SK-N-SH (cell line): Measurements from ENCODE around the gene PRPF6. TPM values are rescaled to one million over a fixed set of nuclear protein-coding genes. Genes with fewer than 3 reads are reported as not detected.

ENCODE experiments used
- CTCF ChIA-PET: fragments of 300-600, 350-600 bp; formaldehyde crosslinking; extraction: SDS; loops from one replicate; lab custom pipeline; 2021; lab: Yijun Ruan, JAX
- POLR2A ChIA-PET: fragments of 350-600 bp; sonication (Branson Sonifier 250); formaldehyde crosslinking; extraction: SDS; loops from one replicate; lab custom pipeline; 2020; ENCODE audit warnings: antibody characterized with exemption, inconsistent platforms; lab: Yijun Ruan, JAX
- DNase-seq: peaks from one replicate; pipeline ENCODE4 v3.0.0; 2012
- H2AFZ ChIP-seq: fragments of 200-600 bp; sonication (generic); 2 replicates; pipeline ENCODE4 v1.8.1; 2016; ENCODE audit warnings: antibody characterized with exemption, mild to moderate bottlenecking, low read depth
- H3F3A ChIP-seq: fragments of 200-600 bp; sonication (generic); replicated peaks from 2 replicates; pipeline ENCODE3; 2016; ENCODE audit warnings: antibody characterized with exemption, mild to moderate bottlenecking; ENCODE audit not compliant: insufficient read depth
- H3K27ac ChIP-seq, 2 experiments: fragments of 200-500 bp in 1 of 2; fragments of 200-600 bp in 1 of 2; sonication (Bioruptor generic) in 1 of 2; sonication (generic), shearing (Covaris generic) in 1 of 2; 2 replicates each; pipeline versions ENCODE4 v1.5.1 to v1.6.1; 2014 to 2016; ENCODE audit warnings: low read depth in 2 of 2, inconsistent platforms in 1 of 2, low read length in 1 of 2, mild to moderate bottlenecking in 1 of 2, mixed read lengths in 1 of 2
- H3K27me3 ChIP-seq: fragments of 200-600 bp; sonication (generic), shearing (Covaris generic); 2 replicates; pipeline ENCODE4 v1.6.1; 2016; ENCODE audit warnings: mixed run types; ENCODE audit not compliant: insufficient read depth
- H3K36me3 ChIP-seq, 2 experiments: fragments of 200-500 bp in 1 of 2; fragments of 200-600 bp in 1 of 2; sonication (Bioruptor generic) in 1 of 2; sonication (generic) in 1 of 2; replicated peaks in 1 of 2; 2 replicates each; pipeline versions ENCODE3 to v1.5.1; 2014 to 2016; ENCODE audit warnings: low read length in 1 of 2, mild to moderate bottlenecking in 1 of 2; ENCODE audit not compliant: insufficient read depth in 2 of 2, control insufficient read depth in 1 of 2
- H3K4me1 ChIP-seq, 2 experiments: fragments of 200-500 bp in 1 of 2; fragments of 200-600 bp in 1 of 2; sonication (Bioruptor generic) in 1 of 2; sonication (generic), shearing (Covaris generic) in 1 of 2; 2 replicates each; pipeline versions ENCODE4 v1.5.1 to v1.6.1; 2014 to 2016; ENCODE audit warnings: low read depth in 1 of 2, low read length in 1 of 2, mixed run types in 1 of 2; ENCODE audit not compliant: insufficient read depth in 2 of 2, control insufficient read depth in 1 of 2
- H3K4me2 ChIP-seq: fragments of 200-600 bp; sonication (generic), shearing (Covaris generic); 2 replicates; pipeline ENCODE4 v1.6.1; 2017; ENCODE audit warnings: mixed run types
- H3K4me3 ChIP-seq, 2 experiments: fragments of 200-500 bp in 1 of 2; fragments of 200-600 bp in 1 of 2; sonication (Bioruptor generic) in 1 of 2; sonication (generic), shearing (Covaris generic) in 1 of 2; 2 replicates each; pipeline versions ENCODE4 v1.5.1 to v1.8.1; 2014 to 2016; ENCODE audit warnings: low read depth in 2 of 2, inconsistent platforms in 1 of 2, low read length in 1 of 2, mild to moderate bottlenecking in 1 of 2, mixed read lengths in 1 of 2, moderate library complexity in 1 of 2
- H3K79me2 ChIP-seq: fragments of 200-600 bp; sonication (generic); 2 replicates; pipeline ENCODE4 v1.8.1; 2017; ENCODE audit warnings: mild to moderate bottlenecking; ENCODE audit not compliant: insufficient read depth
- H3K9ac ChIP-seq: fragments of 200-600 bp; sonication (generic); 2 replicates; pipeline ENCODE4 v1.6.1; 2017; ENCODE audit warnings: mixed run types
- H3K9me2 ChIP-seq: fragments of 200-600 bp; sonication (generic); 2 replicates; pipeline ENCODE4 v1.6.1; 2017; ENCODE audit warnings: mixed run types
- H3K9me3 ChIP-seq: fragments of 200-600 bp; sonication (generic); 2 replicates; pipeline ENCODE4 v1.6.1; 2017; ENCODE audit warnings: mixed run types, mild to moderate bottlenecking, moderate library complexity
- H4K20me1 ChIP-seq: fragments of 200-600 bp; sonication (generic); 2 replicates; pipeline ENCODE4 v1.6.1; 2017; ENCODE audit warnings: mild to moderate bottlenecking, mixed run types; ENCODE audit not compliant: insufficient read depth
- CHD2 ChIP-seq: fragments of 150-350 bp; IDR thresholded peaks from 2 replicates; pipeline ENCODE4 v1.6.1; 2018; ENCODE audit warnings: low read length; ENCODE audit not compliant: partially characterized antibody
- ELF1 ChIP-seq: IDR thresholded peaks from 2 replicates; pipeline ENCODE4 v1.4.0; 2012
- EP300 ChIP-seq, 2 experiments: IDR thresholded peaks; 2 replicates each; pipeline versions ENCODE4 v1.4.0 to v1.6.1; 2012; ENCODE audit warnings: borderline replicate concordance in 1 of 2, low read depth in 1 of 2, low read length in 1 of 2
- EZH2phosphoT487 ChIP-seq: fragments of 200-600 bp; sonication (generic); IDR thresholded peaks from 2 replicates; pipeline ENCODE4 v1.6.1; 2017; ENCODE audit warnings: low read depth, mixed run types, mild to moderate bottlenecking, antibody characterized with exemption, moderate library complexity, borderline replicate concordance
- FOSL2 ChIP-seq: IDR thresholded peaks from 2 replicates; pipeline ENCODE4 v1.4.0; 2012; ENCODE audit warnings: low read depth, mild to moderate bottlenecking, moderate library complexity, borderline replicate concordance
- FOXJ3 ChIP-seq: sonication (generic); formaldehyde crosslinking; IDR thresholded peaks from 2 replicates; pipeline ENCODE4 v1.5.1; 2020; ENCODE audit warnings: mild to moderate bottlenecking, missing genetic modification reagents
- FOXM1 ChIP-seq: IDR thresholded peaks from 2 replicates; pipeline ENCODE4 v1.4.0; 2012; ENCODE audit warnings: low read depth, mild to moderate bottlenecking
- IRF3 ChIP-seq: fragments of 150-350 bp; IDR thresholded peaks from 2 replicates; pipeline ENCODE4 v1.6.1; 2016; ENCODE audit warnings: mild to moderate bottlenecking, low read depth, low read length
- JUND ChIP-seq: IDR thresholded peaks from 2 replicates; pipeline ENCODE4 v1.4.0; 2012
- MAX ChIP-seq: IDR thresholded peaks from 2 replicates; pipeline ENCODE4 v1.4.0; 2012; ENCODE audit warnings: low read depth
- MEF2A ChIP-seq: IDR thresholded peaks from 2 replicates; pipeline ENCODE4 v1.4.0; 2012; ENCODE audit warnings: low read depth, borderline replicate concordance
- MXI1 ChIP-seq: IDR thresholded peaks from 2 replicates; pipeline ENCODE4 v1.6.1; 2012; ENCODE audit warnings: mild to moderate bottlenecking, low read depth, low read length, improper control_type of control experiment
- NRF1 ChIP-seq: IDR thresholded peaks from 2 replicates; pipeline ENCODE4 v1.6.1; 2012; ENCODE audit warnings: low read depth, mild to moderate bottlenecking, low read length
- PBX3 ChIP-seq: IDR thresholded peaks from 2 replicates; pipeline ENCODE4; 2012
- RAD21 ChIP-seq: IDR thresholded peaks from 2 replicates; pipeline ENCODE4 v1.6.1; 2012; ENCODE audit warnings: mild to moderate bottlenecking, low read length
- RCOR1 ChIP-seq: fragments of 150-350 bp; IDR thresholded peaks from 2 replicates; pipeline ENCODE4 v1.6.1; 2017; ENCODE audit warnings: antibody characterized with exemption, low read length
- REST ChIP-seq: IDR thresholded peaks from 2 replicates; pipeline ENCODE4 v1.6.1; 2012; ENCODE audit warnings: mild to moderate bottlenecking, low read depth, low read length, moderate library complexity
- SIN3A ChIP-seq: IDR thresholded peaks from 2 replicates; pipeline ENCODE4 v1.6.1; 2012; ENCODE audit warnings: low read depth, mild to moderate bottlenecking, low read length, moderate library complexity, borderline replicate concordance
- TCF12 ChIP-seq: IDR thresholded peaks from 2 replicates; pipeline ENCODE4 v1.4.0; 2012
- TEAD4 ChIP-seq: IDR thresholded peaks from 2 replicates; pipeline ENCODE4 v1.4.0; 2012; ENCODE audit warnings: mild to moderate bottlenecking, borderline replicate concordance; ENCODE audit not compliant: insufficient read depth
- YY1 ChIP-seq: IDR thresholded peaks from 2 replicates; pipeline ENCODE4 v1.4.0; 2012; ENCODE audit warnings: low read depth, mild to moderate bottlenecking
- WGBS: methylation state at CpG from one replicate; pipeline ENCODE4 v1.1.6; 2017; ENCODE audit warnings: low lambda C conversion rate; 5-methylcytosine and 5-hydroxymethylcytosine counted together
- polyA plus RNA-seq, 3 experiments: library from polyadenylated mRNA; depleted of rRNA; stranded (reverse); fragments of >200 nt; gene quantifications; 2 replicates each; pipeline ENCODE4 v1.2.3, GENCODE V29; 2012
- TF ChIP-seq, protein P1 (sequence below): fragments of 150-350 bp; IDR thresholded peaks from 2 replicates; pipeline ENCODE4 v1.6.1; 2017; ENCODE audit warnings: antibody characterized with exemption, low read length, low read depth, borderline replicate concordance
- TF ChIP-seq, protein P2 (sequence below): IDR thresholded peaks from 2 replicates; pipeline ENCODE4 v1.4.0; 2012; ENCODE audit warnings: low read depth, borderline replicate concordance

Gene PRPF6
- polyA plus RNA-seq, 1 of the 3 experiments (the other 2 are of a cell fraction), result 59.1 TPM

GRCh38 chr20:64030371-64031134, 49.6 kb downstream of the PRPF6 start (continued):
- TF ChIP-seq IRF3 (no peak), YY1 (no peak), FOSL2 (no peak), EZH2phosphoT487 (no peak), PBX3 (no peak), ELF1 (no peak), TEAD4 (no peak), FOXJ3 (no peak)

GRCh38 chr20:64031822-64032314, 50.9 kb downstream of the PRPF6 start:
- peaks cover 5 to 61% of the 10 kb centered on the region in 2 experiments for H3K36me3 ChIP-seq
- WGBS, result 94% methylated on average over 6 of the region's 19 CpGs
- no peaks in the 10 kb centered on the region for H3F3A ChIP-seq
- CTCF ChIA-PET, result no interaction called here
- no peak overlapping the region for H2AFZ ChIP-seq
- H3K9ac ChIP-seq, result no peak overlapping the region
- H4K20me1 ChIP-seq, result 0 out of 2 replicates have a peak, but pooled peaks cover 7% of the 10 kb centered on the region
- H3K9me2 ChIP-seq, result no peaks in the 10 kb centered on the region
- H3K27me3 ChIP-seq, result no peaks in the 10 kb centered on the region
- H3K9me3 ChIP-seq, result no peaks in the 10 kb centered on the region
- DNase-seq, result peak; percentile 16
- H3K4me2 ChIP-seq, result no peak overlapping the region
- POLR2A ChIA-PET, result no interaction called here
- H3K4me3 ChIP-seq, result no peak overlapping the region
- H3K79me2 ChIP-seq, result no peaks in the 10 kb centered on the region
- no peak overlapping the region for H3K27ac ChIP-seq
- peaks cover 0 to 11% of the 10 kb centered on the region in 2 experiments; a peak in 1 of 4 replicates for H3K4me1 ChIP-seq
- TF ChIP-seq REST (no peak), JUND (no peak), YY1 (no peak), MXI1 (no peak), RAD21 (no peak), RCOR1 (no peak), CHD2 (no peak), ELF1 (no peak), FOXM1 (no peak), NRF1 (no peak), MEF2A (no peak), EP300 (IDR thresholded peaks at IDR 0.05; ENCODE audit: borderline replicate concordance in 1 of 2, low read depth in 1 of 2, low read length in 1 of 2) (no peak), TCF12 (no peak), SIN3A (no peak), FOXJ3 (no peak), MAX (no peak)
- TF ChIP-seq, protein P1, sequence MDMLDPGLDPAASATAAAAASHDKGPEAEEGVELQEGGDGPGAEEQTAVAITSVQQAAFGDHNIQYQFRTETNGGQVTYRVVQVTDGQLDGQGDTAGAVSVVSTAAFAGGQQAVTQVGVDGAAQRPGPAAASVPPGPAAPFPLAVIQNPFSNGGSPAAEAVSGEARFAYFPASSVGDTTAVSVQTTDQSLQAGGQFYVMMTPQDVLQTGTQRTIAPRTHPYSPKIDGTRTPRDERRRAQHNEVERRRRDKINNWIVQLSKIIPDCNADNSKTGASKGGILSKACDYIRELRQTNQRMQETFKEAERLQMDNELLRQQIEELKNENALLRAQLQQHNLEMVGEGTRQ, result no peak
- TF ChIP-seq, protein P2, sequence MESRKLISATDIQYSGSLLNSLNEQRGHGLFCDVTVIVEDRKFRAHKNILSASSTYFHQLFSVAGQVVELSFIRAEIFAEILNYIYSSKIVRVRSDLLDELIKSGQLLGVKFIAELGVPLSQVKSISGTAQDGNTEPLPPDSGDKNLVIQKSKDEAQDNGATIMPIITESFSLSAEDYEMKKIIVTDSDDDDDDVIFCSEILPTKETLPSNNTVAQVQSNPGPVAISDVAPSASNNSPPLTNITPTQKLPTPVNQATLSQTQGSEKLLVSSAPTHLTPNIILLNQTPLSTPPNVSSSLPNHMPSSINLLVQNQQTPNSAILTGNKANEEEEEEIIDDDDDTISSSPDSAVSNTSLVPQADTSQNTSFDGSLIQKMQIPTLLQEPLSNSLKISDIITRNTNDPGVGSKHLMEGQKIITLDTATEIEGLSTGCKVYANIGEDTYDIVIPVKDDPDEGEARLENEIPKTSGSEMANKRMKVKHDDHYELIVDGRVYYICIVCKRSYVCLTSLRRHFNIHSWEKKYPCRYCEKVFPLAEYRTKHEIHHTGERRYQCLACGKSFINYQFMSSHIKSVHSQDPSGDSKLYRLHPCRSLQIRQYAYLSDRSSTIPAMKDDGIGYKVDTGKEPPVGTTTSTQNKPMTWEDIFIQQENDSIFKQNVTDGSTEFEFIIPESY, result no peak
